GM12892 (cell line): Measurements from ENCODE around the gene NHS.

Experiments
- POLR2A ChIP-seq: IDR thresholded peaks from 2 replicates; pipeline ENCODE4 v1.6.1; 2011; ENCODE audit warnings: low read depth, low read length, control low read depth
- POLR2AphosphoS5 ChIP-seq: IDR thresholded peaks from 2 replicates; pipeline ENCODE4 v1.6.1; 2011; ENCODE audit warnings: low read depth, low read length, control low read depth
- TAF1 ChIP-seq: IDR thresholded peaks from 2 replicates; pipeline ENCODE4 v1.6.1; 2011; ENCODE audit warnings: low read depth, mild to moderate bottlenecking, control low read depth, low read length, borderline replicate concordance

DNA sequence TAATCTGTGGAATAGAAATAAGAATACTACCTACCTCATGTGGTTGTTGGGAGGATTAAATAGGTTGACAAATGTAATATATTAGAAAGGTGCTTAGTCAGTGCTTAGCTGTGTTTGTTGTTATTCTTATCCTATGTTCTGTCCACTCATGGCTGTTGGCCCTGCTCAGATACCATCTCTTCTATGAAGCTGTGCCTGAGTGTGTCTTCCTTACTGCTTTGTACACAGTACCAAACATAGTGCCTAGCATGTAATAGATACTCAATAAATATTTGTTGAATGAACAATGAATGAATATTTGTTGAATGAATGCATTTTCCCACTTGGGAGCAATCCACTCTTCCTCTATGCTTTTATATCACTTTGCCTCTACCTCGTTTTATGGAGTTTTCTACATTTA lies 57.2 kb downstream of the NHS start:
- TF ChIP-seq POLR2AphosphoS5 (no peak), POLR2A (no peak), TAF1 (no peak)
